GM18498 (cell line): ENCODE data around the gene RARRES1.

Experiments
- ATAC-seq: cut with Tn5 transposase; IDR thresholded peaks from one replicate; pipeline ENCODE4 v1.9.1; 2021; ENCODE audit warnings: mild to moderate bottlenecking, moderate library complexity; ENCODE audit not compliant: unreplicated experiment

RARRES1 gene

GRCh38 chr3:158766364-158766763 lies 34.1 kb upstream of the RARRES1 start:
- ATAC-seq, result no peak

DNA sequence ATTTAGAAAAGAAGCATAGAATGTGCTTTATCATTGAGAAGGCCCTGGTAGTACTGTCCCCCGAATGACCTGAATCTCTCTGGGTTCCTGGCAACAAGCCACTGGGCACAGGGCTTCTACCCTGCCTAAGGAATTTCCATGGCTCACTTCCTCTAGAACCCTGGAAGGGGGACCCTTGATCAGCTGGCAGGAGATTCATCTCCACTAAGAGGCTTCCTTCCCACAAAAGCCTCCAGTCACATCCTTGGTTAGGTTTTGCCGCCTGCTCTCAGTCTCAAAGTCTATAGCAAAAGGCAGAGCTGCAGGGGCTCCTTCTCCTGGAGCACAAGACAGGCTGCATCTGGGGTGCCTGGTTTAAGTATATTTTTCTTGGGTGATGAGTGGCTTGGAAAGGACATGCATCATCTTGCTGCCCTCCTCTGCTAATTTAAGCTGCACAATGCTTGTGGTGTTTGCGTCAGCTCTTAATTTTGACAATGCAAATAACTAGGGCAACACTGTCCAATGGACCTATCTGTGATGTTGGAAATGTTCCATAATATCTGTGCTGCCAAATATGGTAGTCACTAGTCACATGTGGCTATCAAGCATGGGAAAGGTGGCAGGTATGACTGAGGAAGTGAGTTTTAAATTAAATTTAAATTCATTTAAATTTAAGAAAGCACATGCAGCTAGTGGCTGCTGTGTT lies 33.4 kb upstream of the RARRES1 start:
- ATAC-seq, result no peak

GRCh38 chr3:158763421-158763820 lies 31.2 kb upstream of the RARRES1 start:
- no peak for ATAC-seq

DNA sequence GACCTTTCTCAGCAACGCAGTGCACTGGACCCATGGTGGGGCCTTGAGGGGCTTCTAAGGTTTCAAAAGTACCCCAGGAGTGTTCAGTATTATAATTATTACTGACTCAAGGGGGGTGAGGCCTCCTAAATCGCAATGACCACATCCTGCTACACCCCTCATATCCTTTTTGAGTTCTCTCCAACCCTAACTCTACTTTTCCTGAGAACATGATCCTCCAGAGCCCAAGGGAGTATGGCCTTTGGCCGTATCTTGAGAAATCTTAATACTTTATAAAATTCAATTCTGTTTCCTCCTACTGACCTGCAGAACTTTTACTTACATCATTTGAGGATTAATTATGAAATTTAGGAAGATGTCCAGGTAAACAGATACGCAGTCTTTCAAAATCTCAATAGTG lies 30.4 kb upstream of the RARRES1 start:
- no peak for ATAC-seq

GRCh38 chr3:158761350-158761749 lies 29.1 kb upstream of the RARRES1 start:
- no peak for ATAC-seq

- ATAC-seq, result no peak
Observed at GRCh38 chr3:158755421-158755820, 23.2 kb upstream of the RARRES1 start.

DNA sequence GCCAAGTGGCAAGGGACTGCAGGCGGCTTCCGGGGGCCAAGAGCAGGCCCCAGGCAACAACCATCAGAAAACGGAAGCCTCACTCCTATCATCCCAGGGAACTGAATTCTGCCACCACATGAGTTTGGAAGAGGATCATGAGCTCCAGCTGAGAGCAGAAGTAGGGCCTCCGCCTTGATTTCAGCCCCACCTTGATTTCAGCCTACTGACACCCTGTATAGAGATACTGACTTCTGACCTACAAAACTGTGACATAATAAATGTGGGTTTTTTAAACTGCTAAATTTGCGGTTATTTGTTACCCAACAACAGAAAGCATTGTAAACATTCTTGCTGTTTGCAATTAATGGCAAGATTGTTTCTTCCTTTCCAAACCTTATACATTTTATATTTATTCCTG lies 21.6 kb upstream of the RARRES1 start:
- no peak for ATAC-seq

DNA sequence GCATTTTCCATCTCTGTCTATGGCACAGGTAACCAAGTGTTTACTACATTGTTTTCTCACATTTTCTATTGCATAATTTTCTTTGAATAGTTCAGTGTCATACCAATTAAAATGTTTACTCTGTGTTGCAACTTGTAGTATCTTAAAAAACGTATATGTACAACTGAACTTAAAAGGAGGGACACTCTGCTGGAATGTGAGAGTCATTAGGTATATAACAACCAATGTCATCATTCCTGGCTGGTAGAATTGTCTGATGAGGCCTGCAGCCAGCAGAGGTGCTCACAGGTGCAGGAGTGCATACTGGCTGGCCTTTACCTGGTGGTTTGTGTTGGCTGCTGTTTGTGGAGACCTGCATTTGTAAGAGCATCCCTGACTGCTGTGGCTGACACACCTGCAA lies 19.1 kb upstream of the RARRES1 start:
- no peak for ATAC-seq

DNA sequence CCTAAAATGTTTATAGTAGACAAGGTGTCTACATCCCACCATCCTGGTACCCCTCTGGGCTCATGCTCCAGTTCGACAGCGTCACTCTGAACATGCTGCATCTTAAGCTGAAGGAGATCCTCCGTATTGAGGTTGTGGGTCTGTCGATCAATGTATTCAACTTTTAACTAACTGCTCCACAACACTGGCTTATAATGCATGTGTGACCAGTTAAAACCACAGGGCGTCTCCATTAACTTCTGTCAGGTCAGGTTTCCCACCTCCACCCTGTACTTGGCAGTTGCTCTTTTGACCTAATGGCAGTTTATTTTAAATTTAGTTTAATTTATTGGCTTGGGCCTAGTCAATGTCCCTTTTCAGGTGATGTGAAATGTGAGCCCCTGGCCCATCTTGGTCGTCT lies 17.8 kb upstream of the RARRES1 start:
- ATAC-seq, result no peak

DNA sequence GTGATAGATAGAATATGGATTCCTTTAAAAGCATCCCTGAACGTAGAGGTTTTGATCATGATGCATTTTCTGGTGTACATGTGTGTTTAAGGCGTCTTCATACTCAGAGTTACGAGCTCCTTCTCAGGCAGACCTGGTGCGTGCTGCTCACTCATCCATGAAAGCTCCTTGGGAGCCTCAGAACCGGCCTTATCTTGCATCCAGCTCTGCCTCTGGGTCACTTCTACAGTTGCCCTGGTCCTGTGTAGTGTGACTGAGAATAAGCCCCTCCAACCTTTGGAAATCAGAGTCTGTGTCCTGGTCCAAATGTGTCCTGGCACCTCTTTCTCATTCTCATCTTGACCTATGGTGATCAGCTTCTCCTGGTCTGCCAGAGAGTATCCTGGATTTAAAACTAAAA lies 17.3 kb upstream of the RARRES1 start:
- no peak for ATAC-seq

- ATAC-seq, result no peak
Observed at GRCh38 chr3:158748237-158748828, 16.1 kb upstream of the RARRES1 start.

GRCh38 chr3:158747417-158747816 lies 15.2 kb upstream of the RARRES1 start:
- ATAC-seq, result no peak

DNA sequence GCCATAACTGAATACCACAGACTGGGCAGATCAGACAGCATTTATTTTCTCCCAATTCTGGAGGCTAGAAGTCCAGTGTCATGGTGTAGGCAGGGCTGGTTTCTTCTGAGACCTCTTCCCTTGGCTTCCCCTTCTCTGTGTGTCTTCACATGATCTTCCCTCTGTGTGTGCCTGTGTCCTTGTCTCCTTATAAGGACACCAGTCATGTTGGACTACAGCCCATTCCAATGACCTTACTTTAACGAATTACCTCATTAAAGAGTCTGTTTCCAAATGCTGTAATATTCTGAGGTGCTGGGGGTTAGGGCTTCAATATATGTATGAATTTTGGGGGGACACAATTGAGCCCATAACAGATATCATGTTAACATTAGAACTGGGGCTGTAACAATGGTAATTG lies 13.3 kb upstream of the RARRES1 start:
- ATAC-seq, result no peak

DNA sequence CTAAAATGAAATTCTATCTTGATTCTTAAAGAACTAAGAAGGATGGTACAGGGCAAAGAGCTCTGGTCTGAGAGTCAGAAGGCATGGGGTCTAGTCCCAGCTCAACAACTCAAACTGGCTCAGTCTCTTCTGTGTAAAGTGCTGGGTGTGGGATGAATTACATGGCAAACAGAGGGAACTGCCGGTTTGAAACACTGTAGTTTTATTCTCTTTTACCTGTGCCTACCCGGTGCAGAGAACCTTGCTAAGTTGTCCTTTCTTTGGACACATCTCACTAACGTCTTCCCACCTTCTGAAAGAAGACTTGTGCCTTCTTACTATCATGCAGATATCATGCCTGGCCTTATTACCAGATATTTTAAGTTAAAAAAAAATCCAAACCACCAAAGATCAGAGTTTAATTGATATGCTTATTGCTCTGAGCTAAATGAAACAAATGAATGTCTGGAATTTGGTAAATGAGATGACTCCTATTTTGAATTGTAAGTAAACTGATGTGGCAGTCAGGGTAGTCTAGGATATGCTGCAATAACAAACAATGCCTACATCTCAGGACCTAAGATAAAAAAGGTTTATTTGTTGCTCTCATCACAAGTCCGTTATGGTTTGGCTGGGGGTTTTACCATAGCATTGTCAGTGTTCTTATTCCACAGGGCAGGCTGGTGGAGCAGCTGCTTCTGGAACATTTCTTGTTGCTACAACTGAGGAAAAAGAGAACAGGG lies 12.5 kb upstream of the RARRES1 start:
- ATAC-seq, result no peak

DNA sequence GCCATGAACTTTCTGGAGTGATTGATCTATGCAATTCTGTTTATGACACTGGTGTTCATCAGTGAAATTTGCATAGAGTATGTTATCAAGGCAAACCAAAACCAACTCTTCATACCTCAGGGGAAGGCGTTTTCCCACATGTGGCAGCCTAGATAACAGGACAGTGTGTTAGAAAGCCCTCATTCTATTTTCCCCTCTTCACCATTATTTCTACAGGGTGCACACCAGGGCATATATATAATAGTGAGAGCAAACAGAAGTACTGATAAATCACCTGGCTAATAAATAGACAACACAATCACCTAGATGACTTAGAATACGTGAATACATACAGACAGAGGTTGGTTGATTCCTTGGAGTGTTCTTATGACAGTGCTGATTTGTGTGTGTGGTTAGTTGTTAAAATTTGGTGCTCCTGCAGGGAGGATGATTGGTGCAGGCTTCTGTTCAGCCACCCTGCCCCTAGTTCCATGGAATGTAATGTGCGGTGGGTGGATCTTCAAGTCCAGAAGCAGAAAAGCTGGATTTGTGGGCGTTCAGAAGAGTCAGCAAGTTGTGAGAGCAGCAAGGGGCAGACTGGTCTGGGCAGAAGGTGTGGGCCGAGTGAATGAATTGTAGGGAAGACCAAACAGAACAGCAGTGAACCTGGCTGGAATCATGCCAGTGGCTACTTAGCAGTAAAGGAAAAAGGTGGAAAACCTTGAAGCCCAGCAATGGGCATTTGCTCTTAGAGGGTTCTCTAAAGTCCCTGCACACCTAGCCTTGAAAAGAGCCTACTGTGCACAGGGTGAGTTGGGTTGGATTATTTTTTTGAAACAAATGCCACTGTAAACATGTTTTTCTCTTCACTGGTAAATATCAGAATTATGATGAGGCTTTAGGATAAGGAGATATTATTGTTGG lies 11.7 kb upstream of the RARRES1 start:
- ATAC-seq, result no peak

DNA sequence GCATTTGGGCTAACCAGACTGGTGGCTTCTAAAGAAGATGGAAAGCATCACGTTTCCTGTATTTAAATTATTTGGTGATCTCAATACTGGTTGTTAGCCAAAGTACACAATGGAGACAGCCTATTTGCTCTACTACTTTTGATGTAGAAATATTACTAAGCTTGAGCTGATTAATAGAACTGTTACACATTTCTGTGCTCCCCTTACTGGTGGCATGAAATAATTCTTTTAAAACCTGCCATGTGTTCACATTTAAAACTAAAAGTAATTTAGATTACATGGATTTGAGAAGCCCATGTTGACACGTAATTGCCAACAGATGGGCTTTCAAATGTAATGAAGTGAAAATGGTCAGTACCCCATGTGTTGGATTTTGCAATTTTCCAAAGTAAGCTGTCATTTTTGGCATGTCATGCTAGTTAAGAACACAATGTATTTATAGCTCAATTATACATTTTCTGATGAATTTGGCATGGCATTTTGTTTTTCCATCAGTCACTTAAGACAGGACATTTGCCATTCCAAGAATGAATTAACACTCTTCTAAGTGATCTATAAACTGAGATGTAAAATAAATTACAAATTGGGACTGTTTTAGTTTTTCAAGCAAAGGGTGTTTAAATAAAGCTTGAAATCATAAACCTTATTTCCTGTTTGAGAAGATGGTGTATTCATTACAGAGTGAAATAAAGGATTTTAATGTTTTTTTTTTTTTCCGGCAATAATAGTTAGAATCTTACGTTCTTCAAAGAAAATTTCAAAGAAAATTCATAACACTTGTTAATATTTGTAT lies 10.8 kb upstream of the RARRES1 start:
- no peak for ATAC-seq

DNA sequence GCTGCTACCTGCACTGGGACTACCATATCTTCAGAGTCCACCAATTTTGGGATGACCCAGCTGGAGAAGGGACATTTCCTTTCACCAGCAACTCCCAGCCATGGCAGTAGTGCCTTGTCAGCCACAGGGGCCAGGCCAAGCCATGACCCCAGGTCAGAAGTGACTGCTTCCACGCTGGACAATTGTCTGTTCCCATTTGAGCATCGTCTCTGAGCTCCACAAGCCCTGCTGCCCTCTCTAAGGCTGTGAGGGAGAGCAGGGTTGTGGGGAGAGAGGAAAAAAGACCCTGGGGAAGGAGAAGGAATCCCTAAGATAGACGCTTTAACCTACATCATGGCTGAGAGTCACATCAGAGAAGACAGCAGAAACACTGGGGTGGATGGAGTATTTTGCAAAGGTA lies 7.4 kb upstream of the RARRES1 start:
- ATAC-seq, result no peak

DNA sequence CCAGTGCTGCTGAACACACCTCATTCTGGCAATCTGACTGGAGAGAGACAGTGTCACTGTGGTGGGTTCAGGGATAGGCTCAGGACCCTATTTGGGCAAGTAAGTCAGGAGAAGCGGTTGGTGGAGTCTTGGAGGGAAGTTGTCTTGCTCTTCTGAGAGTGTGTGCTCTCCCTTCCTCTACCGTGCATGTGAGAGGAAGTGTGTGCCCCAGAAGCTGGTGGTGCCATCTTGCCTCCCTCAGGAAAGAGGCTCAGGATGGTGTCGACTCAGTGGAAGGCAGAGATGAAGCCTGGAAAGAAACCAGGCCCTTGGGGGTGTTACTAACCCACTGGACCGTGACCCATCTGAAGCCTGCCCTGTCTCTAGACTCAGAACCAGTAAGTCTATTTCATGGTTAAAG lies 6.8 kb upstream of the RARRES1 start:
- ATAC-seq, result no peak

DNA sequence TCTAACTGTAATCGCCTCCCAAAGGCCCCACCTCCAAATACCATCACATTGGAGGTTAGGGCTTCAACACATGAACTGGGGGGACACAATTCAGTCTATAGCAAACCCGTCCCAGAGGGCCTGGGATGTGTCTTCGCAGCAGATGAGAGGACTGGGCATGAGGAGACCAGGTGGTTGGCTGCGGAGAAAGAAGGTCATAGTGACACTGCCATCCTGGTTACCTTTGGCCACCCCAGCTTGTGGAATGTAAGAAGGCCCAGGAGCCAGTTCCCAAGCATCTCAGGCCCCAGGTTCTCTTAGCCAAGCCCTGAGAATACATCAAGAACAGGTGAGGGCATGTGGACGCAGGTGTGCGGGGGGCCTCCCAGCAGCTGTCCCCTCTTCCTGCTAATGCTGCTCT lies 6.4 kb upstream of the RARRES1 start:
- no peak for ATAC-seq

DNA sequence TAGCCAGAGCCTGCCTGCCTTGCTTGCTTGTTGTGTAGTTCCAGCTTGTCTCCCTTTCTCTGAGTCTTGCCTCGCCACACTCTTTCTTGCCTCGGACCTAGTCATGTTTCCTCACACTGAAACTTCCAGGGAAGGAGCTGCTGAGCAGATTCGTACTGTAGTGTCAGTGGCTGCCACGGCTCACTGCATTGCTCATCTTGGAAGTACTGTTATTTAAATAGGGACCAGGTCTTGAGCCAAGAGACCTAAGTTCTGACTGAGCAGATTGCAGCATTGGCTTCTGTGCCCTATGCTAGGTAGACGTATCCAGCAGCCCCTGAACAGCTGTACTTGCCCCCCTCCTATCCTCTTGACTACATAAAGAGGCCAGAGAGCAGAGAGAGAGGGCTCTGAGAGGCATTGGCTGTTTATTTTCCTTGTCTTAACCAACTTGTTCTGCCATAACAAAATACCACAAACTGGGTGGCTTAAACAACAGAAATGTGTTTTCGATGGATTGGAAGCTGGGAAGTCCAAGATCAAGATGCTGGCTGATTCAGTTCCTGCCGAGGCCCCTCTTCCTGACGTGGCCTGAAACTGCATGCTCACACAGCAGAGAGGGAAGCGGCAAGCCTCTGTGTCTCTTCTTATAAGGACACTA lies 5.8 kb upstream of the RARRES1 start:
- ATAC-seq, result no peak
